ENCODE measurements around the gene COX7A2L.

- no peak for TF ChIP-seq CTCF (IDR thresholded peaks at IDR 0.05; ENCODE audit: low read depth, low read length, missing input control)
- TF ChIP-seq JUND (IDR thresholded peaks at IDR 0.05) = no peak
- TF ChIP-seq EGR1 (IDR thresholded peaks at IDR 0.05; ENCODE audit: low read depth in 2 of 2) = no peak
- no peak for TF ChIP-seq RAD21 (IDR thresholded peaks at IDR 0.05)
- TF ChIP-seq REST (IDR thresholded peaks at IDR 0.05) = no peak
These were observed 53.8 kb downstream of the COX7A2L start for GRCh38 chr2:42307180-42307579.
